Activated CD8-positive, alpha-beta T cell treated with anti-CD3 and anti-CD28 coated beads for 36 hours (primary cell): Measurements from ENCODE around the gene BUD31. TPM values are rescaled to one million over a fixed set of nuclear protein-coding genes. Genes with fewer than 3 reads are reported as not detected.

Experiments used
- ATAC-seq: fragments of 200-7000 bp; cut with Tn5 transposase; one replicate; pipeline ENCODE4 v1.10.0; 2021; ENCODE audit warnings: mild to moderate bottlenecking, moderate library complexity
- CTCF ChIA-PET: fragments of 350-600 bp; sonication (Branson Sonifier 250); formaldehyde crosslinking; loops from one replicate; lab custom pipeline; 2021; ENCODE audit warnings: antibody characterized with exemption; lab: Charles Lee
- POLR2A ChIA-PET: fragments of 350-600 bp; sonication (Branson Sonifier 250); formaldehyde crosslinking; loops from one replicate; lab custom pipeline; 2021; ENCODE audit warnings: antibody characterized with exemption; lab: Charles Lee
- DNase-seq: peaks from one replicate; pipeline ENCODE4 v3.0.0-alpha.2; 2020
- H3K27ac Mint-ChIP-seq: one replicate; pipeline ENCODE4 v1.8.0; 2021; ENCODE audit warnings: mild to moderate bottlenecking, mixed read lengths
- H3K27me3 Mint-ChIP-seq: one replicate; pipeline ENCODE4 v1.8.0; 2021; ENCODE audit warnings: mixed read lengths
- H3K36me3 Mint-ChIP-seq: one replicate; pipeline ENCODE4 v1.8.0; 2021; ENCODE audit warnings: low read depth, mixed read lengths
- H3K4me1 Mint-ChIP-seq: one replicate; pipeline ENCODE4 v1.8.0; 2021; ENCODE audit warnings: low read depth, mixed read lengths
- H3K4me3 Mint-ChIP-seq: one replicate; pipeline ENCODE4 v1.8.0; 2021; ENCODE audit warnings: mild to moderate bottlenecking, moderate library complexity, mixed read lengths
- H3K9me3 Mint-ChIP-seq: one replicate; pipeline ENCODE4 v1.8.0; 2021; ENCODE audit warnings: mixed read lengths
- CTCF ChIP-seq: fragments of 200-600 bp; IDR thresholded peaks from one replicate; pipeline ENCODE4 v1.8.0; 2022; ENCODE audit warnings: antibody characterized with exemption, mild to moderate bottlenecking
- intact Hi-C: fragments of 100-400 bp; cut with micrococcal nuclease; formaldehyde crosslinking; loops from one replicate; pipeline ENCODE4 v1.10.0; 2022
- total RNA-seq, 2 experiments: library from RNA; stranded (reverse); gene quantifications; one replicate each; pipeline ENCODE4 v1.2.3, GENCODE V29; 2021

Gene BUD31
- 100 to 1,000 TPM; 118 to 124 TPM for total RNA-seq

- no peaks in the 10 kb centered on the region for H3K9me3 Mint-ChIP-seq
- H3K4me1 Mint-ChIP-seq = peaks cover 43% of the 10 kb centered on the region
- ChIA-PET CTCF (interaction anchor here (0.8 to 2.3 kb wide), 5 partner anchors 8 to 28 kb away, joined by 3 to 6 read pairs (median 3); no protein-coding TSS in a partner anchor), POLR2A (interaction anchor here (0.7 to 5.6 kb wide), 26 partner anchors 9 to 578 kb away, joined by 3 to 58 read pairs (median 5); partner anchors contain the start of genes ARPC1B, ATP5MF, CPSF4 and PTCD1)
- no peak for TF ChIP-seq CTCF
- ATAC-seq (peak; percentile 90), DNase-seq (peak; percentile 93)
- intact Hi-C loops = no loop called here
- no peaks in the 10 kb centered on the region for H3K27me3 Mint-ChIP-seq
- H3K36me3 Mint-ChIP-seq = peaks cover 42% of the 10 kb centered on the region
- peak within 1 kb of the TSS; percentile 97 for H3K27ac Mint-ChIP-seq
- H3K4me3 Mint-ChIP-seq = peak within 1 kb of the TSS; percentile 90
These were observed at the start of gene BUD31, which contains the start of gene PDAP1 for GRCh38 chr7:99408379-99409191. BUD31 (plus strand) TSS chr7:99408969; CDS start chr7:99411093, 2,124 bp downstream. PDAP1 (minus strand) TSS chr7:99408597; CDS start chr7:99408548, 49 bp downstream.

- ATAC-seq (no peak), DNase-seq (no peak)
- CTCF ChIA-PET = no interaction called here
- no peaks in the 10 kb centered on the region for H3K27me3 Mint-ChIP-seq
- H3K36me3 Mint-ChIP-seq = peaks cover 33% of the 10 kb centered on the region
- H3K4me3 Mint-ChIP-seq = no peak overlapping the region
- no peak for TF ChIP-seq CTCF
- no peak overlapping the region for H3K27ac Mint-ChIP-seq
- H3K9me3 Mint-ChIP-seq = no peaks in the 10 kb centered on the region
- intact Hi-C loops = no loop called here
- H3K4me1 Mint-ChIP-seq = peaks cover 3% of the 10 kb centered on the region
- POLR2A ChIA-PET = interaction anchor here (0.8 to 1.1 kb wide), 2 partner anchors 13 to 32 kb away, joined by 3 read pairs; no protein-coding TSS in a partner anchor
These were observed 49.2 kb upstream of the BUD31 start for GRCh38 chr7:99359465-99360154.

GRCh38 chr7:99362801-99363200 is 46.0 kb upstream of the BUD31 start:
- ATAC-seq = no peak
- CTCF ChIA-PET = no interaction called here
- intact Hi-C loops = no loop called here
- no peaks in the 10 kb centered on the region for H3K9me3 Mint-ChIP-seq
- TF ChIP-seq CTCF = no peak
- H3K27me3 Mint-ChIP-seq = no peaks in the 10 kb centered on the region
- peaks cover 41% of the 10 kb centered on the region for H3K36me3 Mint-ChIP-seq
- H3K27ac Mint-ChIP-seq = no peak overlapping the region
- DNase-seq = no peak
- H3K4me3 Mint-ChIP-seq = no peak overlapping the region
- peaks cover 3% of the 10 kb centered on the region for H3K4me1 Mint-ChIP-seq
- POLR2A ChIA-PET = no interaction called here

GRCh38 chr7:99363286-99363685 is 45.5 kb upstream of the BUD31 start:
- Mint-ChIP-seq H3K27ac (no peak overlapping the region), H3K4me3 (no peak overlapping the region), H3K36me3 (peaks cover 36% of the 10 kb centered on the region), H3K27me3 (no peaks in the 10 kb centered on the region), H3K9me3 (no peaks in the 10 kb centered on the region), H3K4me1 (peaks cover 3% of the 10 kb centered on the region)
- POLR2A ChIA-PET = no interaction called here
- intact Hi-C loops = no loop called here
- ATAC-seq (no peak), DNase-seq (no peak)
- TF ChIP-seq CTCF = no peak
- CTCF ChIA-PET = no interaction called here
